ENCODE measurements around the gene PRDM16. TPM values are rescaled to one million over a fixed set of nuclear protein-coding genes. Genes with fewer than 3 reads are reported as not detected.

The PRDM16 gene
- total and polyA plus RNA-seq, 2 of the 13 experiments (the other 11 are each of a cell fraction or from before 2014, with no cell fraction given): 0.15 to 0.81 TPM

- FAIRE-seq (no peak), DNase-seq (ENCODE audit: low spot score) (no peak), ATAC-seq (no peak)
- Histone ChIP-seq H3K4me3 (replicated peaks in 1 of 3; ENCODE audit: insufficient read depth in 1 of 3, low read depth in 2 of 3, low read length in 3 of 3) (no peak overlapping the region), H3K4me2 (ENCODE audit: low read depth, low read length) (no peak overlapping the region), H3K9me3 (ENCODE audit: low read length) (no peaks in the 10 kb centered on the region), H2AFZ (ENCODE audit: low read length) (no peak overlapping the region), H3K4me1 (ENCODE audit: insufficient read depth, low read length) (peaks cover 23% of the 10 kb centered on the region; the same call in 1 of the 2 replicates), H3K27ac (ENCODE audit: extremely low read length, insufficient read depth, low read length) (no peak overlapping the region), H3K79me2 (ENCODE audit: insufficient read depth, low read length) (no peaks in the 10 kb centered on the region), H3K9ac (ENCODE audit: insufficient read depth, low read depth, low read length) (no peak overlapping the region), H3K27me3 (ENCODE audit: control insufficient read depth in 1 of 2, insufficient read depth in 2 of 2, low read length in 2 of 2) (peaks cover 0 to 19% of the 10 kb centered on the region in 2 experiments; a peak in 3 of 5 replicates), H4K20me1 (ENCODE audit: insufficient read depth, low read length) (no peaks in the 10 kb centered on the region), H3K36me3 (replicated peaks in 1 of 2; ENCODE audit: control insufficient read depth in 1 of 2, insufficient read depth in 2 of 2, low read length in 2 of 2) (no peaks in the 10 kb centered on the region)
- intact Hi-C loops (cut with micrococcal nuclease; ENCODE audit: unreplicated experiment): no loop called here
- POLR2A ChIA-PET: no interaction called here
- WGBS (ENCODE audit: low lambda C conversion rate): 78% methylated on average over 5 of the region's 9 CpGs
- TF ChIP-seq TBP (CRISPR knock-in tag; IDR thresholded peaks at IDR 0.05): no peak
- in situ Hi-C loops (cut with HindIII; ENCODE audit: extremely low pct_ligation_motif_present, low pct_unique_long_range_greater_than_20kb): no loop called here
- CTCF ChIA-PET (ENCODE audit: low intra/inter-chr PET ratio, low total read pairs): no interaction called here
- no TSS peak for BruUV-seq (replicated peaks)
Observed at GRCh38 chr1:3271866-3272265, 202.9 kb downstream of the PRDM16 start.

GRCh38 chr1:3272321-3273045 lies 203.5 kb downstream of the PRDM16 start:
- H3K9ac ChIP-seq (ENCODE audit: insufficient read depth, low read depth, low read length): no peak overlapping the region
- ATAC-seq (no peak), DNase-seq (ENCODE audit: low spot score) (no peak), FAIRE-seq (no peak)
- 66% methylated on average over 16 of the region's 29 CpGs for WGBS (ENCODE audit: low lambda C conversion rate)
- TF ChIP-seq POGZ (CRISPR knock-in tag; IDR thresholded peaks at IDR 0.05) (no peak), CREB3 (CRISPR knock-in tag; IDR thresholded peaks at IDR 0.05) (no peak), HNF1A (IDR thresholded peaks at IDR 0.05; ENCODE audit: low read depth) (no peak), HNF1A (CRISPR knock-in tag; IDR thresholded peaks at IDR 0.05; ENCODE audit: borderline replicate concordance) (no peak)
- no peaks in the 10 kb centered on the region for H3K9me3 ChIP-seq (ENCODE audit: low read length)
- H3K4me1 ChIP-seq (ENCODE audit: insufficient read depth, low read length): peaks cover 23% of the 10 kb centered on the region; the same call in 1 of the 2 replicates
- H3K4me2 ChIP-seq (ENCODE audit: low read depth, low read length): no peak overlapping the region
- CTCF ChIA-PET (ENCODE audit: low intra/inter-chr PET ratio, low total read pairs): no interaction called here
- H3K27ac ChIP-seq (ENCODE audit: extremely low read length, insufficient read depth, low read length): no peak overlapping the region
- peaks cover 0 to 19% of the 10 kb centered on the region in 2 experiments; a peak in 3 of 5 replicates for H3K27me3 ChIP-seq (ENCODE audit: control insufficient read depth in 1 of 2, insufficient read depth in 2 of 2, low read length in 2 of 2)
- intact Hi-C loops (cut with micrococcal nuclease; ENCODE audit: unreplicated experiment) (no loop called here), in situ Hi-C loops (cut with HindIII; ENCODE audit: extremely low pct_ligation_motif_present, low pct_unique_long_range_greater_than_20kb) (no loop called here)
- no TSS peak for BruUV-seq (replicated peaks)
- no peaks in the 10 kb centered on the region for H3K79me2 ChIP-seq (ENCODE audit: insufficient read depth, low read length)
- no peak overlapping the region for H2AFZ ChIP-seq (ENCODE audit: low read length)
- no peaks in the 10 kb centered on the region for H3K36me3 ChIP-seq (replicated peaks in 1 of 2; ENCODE audit: control insufficient read depth in 1 of 2, insufficient read depth in 2 of 2, low read length in 2 of 2)
- POLR2A ChIA-PET: no interaction called here
- H3K4me3 ChIP-seq (replicated peaks in 1 of 3; ENCODE audit: insufficient read depth in 1 of 3, low read depth in 2 of 3, low read length in 3 of 3): no peak overlapping the region
- H4K20me1 ChIP-seq (ENCODE audit: insufficient read depth, low read length): no peaks in the 10 kb centered on the region
